ENCODE measurements around the gene RBM19. TPM values are rescaled to one million over a fixed set of nuclear protein-coding genes. Genes with fewer than 3 reads are reported as not detected.

The RBM19 gene
- polyA plus RNA-seq, 1 experiment = 15.5 TPM

DNA sequence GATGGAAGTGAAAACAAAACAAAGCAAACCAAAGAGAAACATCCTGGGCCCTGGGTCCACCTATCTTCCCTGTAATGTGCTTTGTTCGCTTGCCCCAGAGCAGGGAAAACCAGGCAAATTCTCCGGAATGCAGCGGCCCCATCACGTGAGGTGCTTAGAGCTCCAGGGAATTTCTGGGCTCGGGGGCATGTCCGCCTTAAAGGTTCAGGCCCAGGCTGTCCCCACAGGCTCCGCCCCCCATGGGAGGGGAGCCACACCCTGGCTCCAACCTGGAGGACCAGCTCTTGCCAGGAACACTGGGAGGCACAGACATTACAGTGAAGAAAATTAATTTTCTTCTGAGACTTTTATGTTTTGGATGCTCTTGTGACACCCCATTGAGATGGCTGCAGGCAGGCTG lies 69.9 kb downstream of the RBM19 start:
- CTCF ChIA-PET = no interaction called here
- TF ChIP-seq, protein P1, sequence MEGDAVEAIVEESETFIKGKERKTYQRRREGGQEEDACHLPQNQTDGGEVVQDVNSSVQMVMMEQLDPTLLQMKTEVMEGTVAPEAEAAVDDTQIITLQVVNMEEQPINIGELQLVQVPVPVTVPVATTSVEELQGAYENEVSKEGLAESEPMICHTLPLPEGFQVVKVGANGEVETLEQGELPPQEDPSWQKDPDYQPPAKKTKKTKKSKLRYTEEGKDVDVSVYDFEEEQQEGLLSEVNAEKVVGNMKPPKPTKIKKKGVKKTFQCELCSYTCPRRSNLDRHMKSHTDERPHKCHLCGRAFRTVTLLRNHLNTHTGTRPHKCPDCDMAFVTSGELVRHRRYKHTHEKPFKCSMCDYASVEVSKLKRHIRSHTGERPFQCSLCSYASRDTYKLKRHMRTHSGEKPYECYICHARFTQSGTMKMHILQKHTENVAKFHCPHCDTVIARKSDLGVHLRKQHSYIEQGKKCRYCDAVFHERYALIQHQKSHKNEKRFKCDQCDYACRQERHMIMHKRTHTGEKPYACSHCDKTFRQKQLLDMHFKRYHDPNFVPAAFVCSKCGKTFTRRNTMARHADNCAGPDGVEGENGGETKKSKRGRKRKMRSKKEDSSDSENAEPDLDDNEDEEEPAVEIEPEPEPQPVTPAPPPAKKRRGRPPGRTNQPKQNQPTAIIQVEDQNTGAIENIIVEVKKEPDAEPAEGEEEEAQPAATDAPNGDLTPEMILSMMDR (IDR thresholded peaks at IDR 0.05; ENCODE audit: insufficient read depth, low read depth, low read length) = no peak

DNA sequence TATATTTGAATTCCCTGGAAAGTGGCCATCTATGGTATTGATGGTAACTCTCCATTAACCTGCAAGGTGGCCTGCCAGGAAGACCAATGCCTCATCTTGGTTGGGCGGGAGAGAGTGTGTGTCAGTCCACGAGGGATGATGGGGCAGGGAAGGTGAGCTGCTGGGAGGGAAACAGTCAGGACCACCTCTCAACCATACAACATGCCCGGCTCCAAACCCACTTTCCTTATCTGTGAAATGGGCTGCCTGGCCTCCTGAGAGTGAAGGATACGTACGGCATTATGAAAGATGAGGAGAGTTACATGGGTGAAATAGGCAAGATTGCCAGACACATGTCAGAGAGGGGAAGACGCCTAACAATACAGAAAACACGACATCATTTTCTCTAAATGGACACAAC lies 70.9 kb downstream of the RBM19 start:
- DNase-seq (ENCODE audit: low read depth) = no peak
- Histone ChIP-seq H3K4me3 (ENCODE audit: low read depth, low read length) (no peak overlapping the region), H3K36me3 (ENCODE audit: control insufficient read depth, insufficient read depth, low read length) (peaks cover 4% of the 10 kb centered on the region), H3K27me3 (ENCODE audit: control insufficient read depth, insufficient read depth, low read length) (no peaks in the 10 kb centered on the region)
- POLR2A ChIA-PET = no interaction called here
- TF ChIP-seq, protein P1 (IDR thresholded peaks at IDR 0.05; ENCODE audit: insufficient read depth, low read depth, low read length) = no peak
- CTCF ChIA-PET = no interaction called here

More for the DNA sequence above, 69.9 kb downstream of the RBM19 start:
- POLR2A ChIA-PET = no interaction called here
- H3K4me3 ChIP-seq (ENCODE audit: low read depth, low read length) = no peak overlapping the region
- H3K36me3 ChIP-seq (ENCODE audit: control insufficient read depth, insufficient read depth, low read length) = peaks cover 4% of the 10 kb centered on the region
- no peaks in the 10 kb centered on the region for H3K27me3 ChIP-seq (ENCODE audit: control insufficient read depth, insufficient read depth, low read length)
- DNase-seq (ENCODE audit: low read depth) = no peak

DNA sequence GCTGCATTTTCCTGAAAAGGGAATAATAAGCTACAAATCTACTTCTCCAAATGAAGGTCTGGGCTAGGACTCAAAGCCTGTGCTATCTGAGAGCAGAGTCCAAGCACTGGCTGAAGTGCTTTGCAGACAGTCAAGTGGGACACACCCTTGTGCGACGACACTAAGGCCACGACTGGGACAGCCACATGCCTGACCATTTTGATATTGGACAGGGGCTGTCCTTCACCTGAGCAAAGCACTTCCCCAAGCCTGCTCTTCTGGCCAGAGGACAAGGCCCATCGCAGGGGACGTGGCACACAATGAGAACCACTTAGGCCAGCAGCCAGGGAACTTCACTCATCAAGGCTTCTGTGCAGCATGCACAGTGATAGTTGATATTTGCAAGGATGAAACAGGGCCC lies 71.4 kb downstream of the RBM19 start:
- TF ChIP-seq, protein P1 (IDR thresholded peaks at IDR 0.05; ENCODE audit: insufficient read depth, low read depth, low read length) = no peak
- Histone ChIP-seq H3K4me3 (ENCODE audit: low read depth, low read length) (no peak overlapping the region), H3K36me3 (ENCODE audit: control insufficient read depth, insufficient read depth, low read length) (peaks cover 4% of the 10 kb centered on the region), H3K27me3 (ENCODE audit: control insufficient read depth, insufficient read depth, low read length) (no peaks in the 10 kb centered on the region)
- ChIA-PET CTCF (interaction anchor here (0.8 kb wide), 1 partner anchor 35 kb away, joined by 3 read pairs; no protein-coding TSS in a partner anchor), POLR2A (no interaction called here)
- no peak for DNase-seq (ENCODE audit: low read depth)

DNA sequence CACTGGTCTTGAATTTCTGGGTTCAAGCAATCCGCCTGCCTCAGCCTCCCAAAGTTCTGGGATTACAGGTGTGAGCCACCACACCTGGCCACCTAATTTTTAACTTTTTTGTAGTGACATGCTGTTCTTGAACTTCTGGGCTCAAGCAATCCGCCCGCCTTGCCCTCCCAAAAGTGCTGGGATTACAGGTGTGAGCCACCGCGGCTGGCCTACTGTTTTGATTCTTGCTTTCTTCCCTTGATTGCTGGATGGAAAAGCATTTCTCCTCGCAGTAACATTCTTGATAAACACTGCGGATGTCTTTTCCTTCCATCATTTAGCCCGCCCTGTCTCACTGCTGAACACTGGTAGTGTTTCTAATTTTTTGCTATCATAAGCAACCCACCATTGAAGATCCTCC lies 72.9 kb downstream of the RBM19 start:
- Histone ChIP-seq H3K27me3 (ENCODE audit: control insufficient read depth, insufficient read depth, low read length) (no peaks in the 10 kb centered on the region), H3K36me3 (ENCODE audit: control insufficient read depth, insufficient read depth, low read length) (peaks cover 4% of the 10 kb centered on the region), H3K4me3 (ENCODE audit: low read depth, low read length) (no peak overlapping the region)
- DNase-seq (ENCODE audit: low read depth) = no peak
- TF ChIP-seq, protein P1 (IDR thresholded peaks at IDR 0.05; ENCODE audit: insufficient read depth, low read depth, low read length) = no peak
- POLR2A ChIA-PET = no interaction called here
- CTCF ChIA-PET = no interaction called here

DNA sequence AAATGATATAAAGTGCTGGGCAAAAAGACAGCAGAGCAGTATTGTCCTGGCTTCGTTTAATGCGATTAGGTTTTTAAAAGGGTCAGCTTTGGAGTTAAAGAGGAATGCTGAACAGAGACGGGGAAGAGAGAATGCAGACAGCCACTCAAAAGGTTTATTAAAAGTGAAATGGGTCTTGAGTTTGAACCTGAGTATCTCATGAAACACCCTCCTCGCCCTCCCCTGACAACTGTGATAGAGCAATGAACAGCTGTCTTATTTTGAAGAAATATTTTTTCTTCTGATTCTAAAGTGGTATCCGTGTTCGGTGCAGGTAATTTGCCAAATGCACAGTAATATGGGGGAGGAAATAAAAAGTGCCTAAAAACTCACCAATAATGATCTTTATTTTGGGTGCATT lies 73.6 kb downstream of the RBM19 start:
- no peak overlapping the region for H3K4me3 ChIP-seq (ENCODE audit: low read depth, low read length)
- H3K27me3 ChIP-seq (ENCODE audit: control insufficient read depth, insufficient read depth, low read length) = no peaks in the 10 kb centered on the region
- TF ChIP-seq, protein P1 (IDR thresholded peaks at IDR 0.05; ENCODE audit: insufficient read depth, low read depth, low read length) = no peak
- peaks cover 4% of the 10 kb centered on the region for H3K36me3 ChIP-seq (ENCODE audit: control insufficient read depth, insufficient read depth, low read length)
- CTCF ChIA-PET = no interaction called here
- POLR2A ChIA-PET = no interaction called here
- DNase-seq (ENCODE audit: low read depth) = no peak
